ENCODE measurements around the gene FCRLB.

DNA sequence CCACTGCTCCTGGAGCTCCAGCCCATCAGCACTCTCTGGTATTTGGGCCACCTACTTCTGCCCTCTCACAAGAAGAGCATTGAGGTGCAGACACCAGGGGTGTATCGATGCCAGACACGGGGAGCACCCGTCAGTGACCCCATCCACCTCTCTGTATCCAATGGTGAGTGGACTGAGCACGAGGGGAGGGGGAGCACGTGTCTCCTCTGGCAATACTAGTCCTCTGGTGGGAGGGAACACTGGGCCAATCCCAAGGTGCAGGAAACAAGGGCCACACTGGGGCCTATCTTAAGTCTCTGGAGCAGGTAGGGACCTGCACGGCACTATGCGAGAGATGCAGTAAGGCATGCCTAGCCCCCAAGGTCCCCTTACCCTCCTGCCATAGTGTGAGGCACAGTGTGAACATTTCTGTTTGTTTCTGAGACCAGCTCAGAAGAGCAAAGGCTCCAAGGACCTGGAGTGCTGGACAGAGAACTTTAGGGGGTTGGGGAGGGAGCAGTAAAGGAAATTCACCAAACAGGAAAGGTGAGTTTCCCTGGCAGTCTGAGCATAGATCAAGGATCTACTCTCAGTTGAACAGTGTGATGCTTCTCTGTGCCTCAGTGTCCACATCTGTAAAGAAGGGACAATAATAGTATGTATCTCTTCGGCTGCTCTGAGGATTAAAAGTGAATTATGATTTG is 2.3 kb downstream of the FCRLB start:
- TF ChIP-seq, protein P1, sequence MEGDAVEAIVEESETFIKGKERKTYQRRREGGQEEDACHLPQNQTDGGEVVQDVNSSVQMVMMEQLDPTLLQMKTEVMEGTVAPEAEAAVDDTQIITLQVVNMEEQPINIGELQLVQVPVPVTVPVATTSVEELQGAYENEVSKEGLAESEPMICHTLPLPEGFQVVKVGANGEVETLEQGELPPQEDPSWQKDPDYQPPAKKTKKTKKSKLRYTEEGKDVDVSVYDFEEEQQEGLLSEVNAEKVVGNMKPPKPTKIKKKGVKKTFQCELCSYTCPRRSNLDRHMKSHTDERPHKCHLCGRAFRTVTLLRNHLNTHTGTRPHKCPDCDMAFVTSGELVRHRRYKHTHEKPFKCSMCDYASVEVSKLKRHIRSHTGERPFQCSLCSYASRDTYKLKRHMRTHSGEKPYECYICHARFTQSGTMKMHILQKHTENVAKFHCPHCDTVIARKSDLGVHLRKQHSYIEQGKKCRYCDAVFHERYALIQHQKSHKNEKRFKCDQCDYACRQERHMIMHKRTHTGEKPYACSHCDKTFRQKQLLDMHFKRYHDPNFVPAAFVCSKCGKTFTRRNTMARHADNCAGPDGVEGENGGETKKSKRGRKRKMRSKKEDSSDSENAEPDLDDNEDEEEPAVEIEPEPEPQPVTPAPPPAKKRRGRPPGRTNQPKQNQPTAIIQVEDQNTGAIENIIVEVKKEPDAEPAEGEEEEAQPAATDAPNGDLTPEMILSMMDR (IDR thresholded peaks at IDR 0.05): no peak
- no peak for TF ChIP-seq POLR2A (IDR thresholded peaks at IDR 0.05)
- TF ChIP-seq EP300 (IDR thresholded peaks at IDR 0.05): no peak
- no peak for TF ChIP-seq POLR2AphosphoS5 (IDR thresholded peaks at IDR 0.05)
